A549 treated with Mapracorat at 1 μM for 4 hours (cell line): ENCODE data around the gene OR52E4. TPM values are rescaled to one million over a fixed set of nuclear protein-coding genes. Genes with fewer than 3 reads are reported as not detected.

Experiments
- total RNA-seq: library from RNA; stranded (reverse); fragments of 200-300 nt; extraction: Qiagen RNA extraction; gene quantifications from 5 replicates; pipeline ENCODE4 v1.2.3, GENCODE V29; 2022

Gene OR52E4
- not detected in 5 replicates for total RNA-seq

DNA sequence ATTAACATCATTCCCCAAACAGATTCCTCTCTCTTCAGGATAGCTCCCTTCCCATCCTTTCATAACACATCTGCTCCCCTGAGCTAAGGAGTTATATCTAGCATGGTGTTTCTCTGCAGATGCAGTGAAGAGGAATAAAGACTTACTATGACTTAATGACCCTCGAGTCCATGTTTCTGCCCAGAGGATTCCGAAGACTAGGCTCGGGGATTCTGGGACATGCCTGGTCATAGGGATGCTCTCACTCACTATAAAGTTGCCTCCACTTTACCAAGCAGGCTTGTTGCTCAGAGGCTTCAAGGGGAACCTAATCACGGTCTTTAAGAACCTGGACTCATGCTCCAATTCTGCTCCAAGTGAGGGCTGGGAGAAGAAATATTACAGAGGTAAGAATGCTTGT lies at the start of gene OR52E4:
OR52E4 (plus strand) TSS at position 301 of the 400 bp plus-strand sequence. CDS start 3,664 bp downstream, outside the sequence.

DNA sequence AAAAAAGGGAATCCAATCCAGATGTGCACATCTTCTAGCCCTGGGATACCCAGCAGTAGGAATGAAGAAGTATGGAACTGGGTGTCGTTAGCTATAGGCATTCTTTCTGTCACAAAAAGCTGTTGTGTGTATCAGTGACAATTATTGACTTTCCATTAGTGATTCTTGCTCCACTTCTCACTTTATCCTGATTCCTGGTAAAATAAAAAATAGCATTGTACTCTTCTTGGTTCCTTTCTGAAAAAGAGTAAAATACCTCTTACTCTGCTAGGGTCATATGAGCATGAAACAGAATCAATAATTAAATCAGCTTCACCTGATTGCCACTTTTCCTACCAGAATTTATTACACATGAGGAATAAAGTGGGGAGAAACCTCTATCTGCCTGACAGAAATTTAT lies 38.6 kb upstream of the OR52E4 start, which contains the start of gene OR52E6:
OR52E6 (minus strand) TSS at position 101 of the 400 bp plus-strand sequence; CDS start at position 101, 0 bp downstream.

DNA sequence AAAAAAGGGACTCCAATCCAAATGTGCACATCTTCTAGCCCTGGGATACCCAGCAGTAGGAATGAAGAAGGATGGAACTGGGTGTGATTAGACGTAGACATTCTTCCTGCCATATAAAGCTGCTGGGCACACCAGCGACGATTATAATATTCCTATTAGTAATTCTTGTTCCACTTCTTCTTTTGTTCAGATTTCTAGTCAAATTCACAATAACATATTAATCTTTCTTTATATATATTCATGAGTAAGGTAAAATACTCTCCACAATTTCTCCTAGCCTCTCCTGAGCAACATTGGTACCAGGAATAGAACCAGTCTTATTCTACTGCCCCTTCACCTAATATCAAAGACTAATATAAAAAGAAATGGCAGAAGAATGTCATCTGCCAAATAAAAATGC lies 22.8 kb upstream of the OR52E4 start, which contains the start of gene OR52E8:
OR52E8 (minus strand) TSS at position 101 of the 400 bp plus-strand sequence; CDS start at position 101, 0 bp downstream.

DNA sequence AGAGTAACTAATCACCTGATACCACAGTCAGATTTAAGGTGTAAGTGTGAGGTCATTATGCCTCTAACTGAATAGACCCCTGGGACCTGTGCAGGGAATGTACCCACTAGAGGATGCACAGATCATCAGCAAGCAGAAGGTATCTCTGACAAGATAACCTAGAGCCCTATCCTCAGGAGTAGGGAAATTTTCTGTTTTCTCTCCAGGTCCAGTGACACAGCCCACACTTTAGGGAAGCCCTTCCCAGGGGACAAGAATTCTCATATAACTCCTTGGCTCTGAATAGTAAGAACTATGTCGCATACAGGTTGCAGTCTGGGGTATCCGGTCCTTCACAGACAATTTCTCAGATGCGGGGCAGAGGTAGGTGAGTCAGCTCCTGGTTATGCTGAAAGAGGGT lies 12.5 kb downstream of the OR52E4 start, which contains the start of gene OR52E5:
OR52E5 (plus strand) TSS at position 301 of the 400 bp plus-strand sequence. CDS start 7,569 bp downstream, outside the sequence.

Other genes starting within 250 kb of the OR52E4 start
- gene TRIM5, start 195.6 kb upstream of the OR52E4 start, total RNA-seq, result 8.7 to 10.9 TPM (median 10.5 TPM) in 5 replicates
- gene TRIM22, start 190.8 kb upstream of the OR52E4 start, total RNA-seq, result 0.80 to 1.4 TPM (median 0.87 TPM) in 5 replicates
- not detected in 5 replicates for gene OR56B1, start 144.2 kb upstream of the OR52E4 start, total RNA-seq
- gene OR52N4, start 126.4 kb upstream of the OR52E4 start, total RNA-seq, result not detected in 5 replicates
- gene OR52N5, start 97.3 kb upstream of the OR52E4 start, total RNA-seq, result not detected in 5 replicates
- not detected in 5 replicates for gene OR52N1, start 89.4 kb upstream of the OR52E4 start, total RNA-seq
- gene OR52N2, start 71.7 kb upstream of the OR52E4 start, total RNA-seq, result not detected in 5 replicates
- gene OR52E6, start 38.7 kb upstream of the OR52E4 start, total RNA-seq, result not detected in 5 replicates
- gene OR52E8, start 22.9 kb upstream of the OR52E4 start, total RNA-seq, result not detected in 5 replicates
- not detected in 5 replicates for gene OR52E5, start 12.6 kb downstream of the OR52E4 start, total RNA-seq
- not detected in 5 replicates for gene OR56A3, start 61.6 kb downstream of the OR52E4 start, total RNA-seq
- not detected in 5 replicates for gene OR56A5, start 87.9 kb downstream of the OR52E4 start, total RNA-seq
- not detected in 5 replicates for gene OR52L1, start 106.4 kb downstream of the OR52E4 start, total RNA-seq
- gene OR56A4, start 126.3 kb downstream of the OR52E4 start, total RNA-seq, result not detected in 5 replicates
- not detected in 5 replicates for gene OR56A1, start 150.1 kb downstream of the OR52E4 start, total RNA-seq
- gene OR56B4, start 227.1 kb downstream of the OR52E4 start, total RNA-seq, result not detected in 5 replicates